HG03457 (cell line): ENCODE results near the gene MLH3.
"Not testable (repeated sequence)": the region's sequence is repeated elsewhere in the genome, so short reads cannot be mapped to it uniquely, and the experiment has no call there.

ENCODE experiments used
- ATAC-seq: cut with Tn5 transposase; IDR thresholded peaks from one replicate; pipeline ENCODE4 v1.9.1; 2021; ENCODE audit warnings: moderate number of reproducible peaks; ENCODE audit not compliant: unreplicated experiment

Gene MLH3

DNA sequence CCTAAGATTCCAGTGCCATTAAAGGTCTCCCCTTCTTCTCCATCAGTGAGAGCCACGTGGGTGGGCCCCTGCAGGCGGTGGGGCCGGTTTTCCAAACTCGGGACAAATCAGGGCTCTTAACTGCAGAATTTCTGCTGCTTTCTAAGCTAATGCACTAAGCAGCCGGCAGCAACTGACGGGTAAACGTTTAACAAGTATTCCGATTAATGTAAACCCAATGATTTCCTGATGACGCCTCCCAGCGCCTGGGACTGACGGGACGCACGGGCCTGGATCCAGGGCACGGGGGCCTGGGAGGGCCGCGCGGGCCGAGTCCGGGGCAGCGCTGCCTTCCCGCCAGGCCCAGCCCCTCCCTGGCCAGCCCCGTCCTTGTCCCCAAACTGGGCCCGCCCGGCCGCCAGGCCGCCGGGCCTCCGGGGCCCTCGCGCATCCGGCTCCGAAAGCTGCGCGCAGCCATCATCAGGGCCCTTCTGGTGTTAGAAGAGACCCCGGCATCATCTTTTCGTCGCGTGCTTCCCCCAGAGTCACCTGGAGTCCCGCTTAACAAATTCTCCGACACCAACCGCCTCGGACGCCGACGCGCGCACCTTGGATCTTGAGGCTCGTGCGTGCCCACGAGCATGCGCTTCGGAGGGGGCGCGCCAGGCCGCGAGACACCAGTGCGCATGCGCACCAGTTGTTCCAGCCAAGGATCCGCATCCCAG is at the start of gene MLH3:
MLH3 (minus strand) TSS at position 616 of the 704 bp plus-strand sequence. CDS start 1,812 bp downstream, outside the sequence.
- peak; percentile 55 for ATAC-seq

DNA sequence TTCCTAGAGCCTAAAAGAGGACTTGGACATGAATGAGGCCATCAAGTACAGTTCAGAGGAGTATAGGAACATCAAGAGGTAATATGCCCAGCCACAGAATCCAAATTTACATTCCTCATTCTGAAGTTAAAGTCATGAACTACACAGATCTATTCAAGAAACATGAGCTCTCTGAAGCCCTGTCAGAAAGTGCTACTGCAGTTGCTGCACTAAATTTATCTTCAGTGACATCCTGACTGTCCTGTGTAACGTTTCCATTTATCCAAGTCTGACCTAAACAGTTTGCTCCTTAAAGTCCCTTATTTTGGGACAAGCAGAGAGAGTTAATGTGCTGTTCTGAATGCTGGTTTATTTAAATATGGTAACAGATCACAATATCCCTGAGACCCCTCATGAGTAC is 47.4 kb upstream of the MLH3 start:
- no peak for ATAC-seq

DNA sequence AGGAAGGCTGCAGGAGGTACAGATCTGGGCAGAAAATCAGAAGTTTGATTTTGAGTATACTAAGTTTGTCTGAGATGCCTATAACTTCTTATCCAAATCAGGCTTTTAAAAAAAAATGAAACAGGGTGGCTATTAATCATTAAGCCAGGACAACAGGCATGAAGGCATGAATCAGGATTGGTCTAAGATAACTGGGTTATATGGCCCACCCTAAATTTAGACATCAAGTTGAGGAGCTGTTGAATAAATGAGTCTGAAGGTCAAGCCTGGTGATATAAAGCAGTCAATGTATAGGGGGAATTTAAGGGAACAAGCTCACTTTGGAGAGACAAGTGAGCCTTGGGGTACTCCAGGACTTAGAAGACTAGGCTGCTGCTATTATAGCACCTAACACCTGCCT is 46.9 kb upstream of the MLH3 start:
- no peak for ATAC-seq

DNA sequence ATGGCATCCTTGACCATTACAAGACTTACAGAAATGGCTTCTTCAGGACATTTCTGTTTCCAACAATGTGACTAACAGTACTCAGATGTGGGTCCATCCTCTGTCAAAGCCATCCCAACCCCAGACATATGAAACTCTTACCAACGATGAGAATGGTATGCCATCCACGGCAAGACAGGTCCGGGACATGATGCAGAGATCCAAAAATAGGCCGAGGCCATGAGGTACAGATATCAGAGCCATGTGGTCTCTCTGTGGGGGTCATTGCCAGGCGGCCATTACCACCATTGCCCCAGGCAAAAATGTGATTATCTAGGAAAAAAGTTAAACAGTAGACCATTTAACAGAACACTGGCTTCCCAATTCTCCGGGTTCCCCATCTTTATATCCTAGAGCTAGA is 45.7 kb upstream of the MLH3 start:
- no peak for ATAC-seq

DNA sequence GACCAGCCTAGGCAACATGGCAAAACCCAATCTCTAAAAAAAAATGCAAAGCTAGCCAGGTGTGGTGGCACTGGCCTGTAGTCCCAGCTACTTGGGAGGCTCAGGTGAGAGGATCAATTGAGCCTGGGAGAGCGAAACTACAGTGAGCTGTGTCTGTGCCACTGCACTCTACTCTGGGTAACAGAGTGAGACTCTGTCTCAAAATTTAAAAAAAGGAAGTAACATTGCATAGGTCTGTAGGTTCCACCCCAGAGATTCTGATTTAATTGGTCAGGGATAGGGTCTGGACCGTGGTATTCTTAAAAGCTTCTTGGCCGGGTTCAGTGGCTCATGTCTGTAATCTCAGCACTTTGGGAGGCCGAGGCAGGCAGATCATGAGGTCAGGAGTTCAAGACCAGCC is 44.4 kb upstream of the MLH3 start:
- ATAC-seq, result no peak

DNA sequence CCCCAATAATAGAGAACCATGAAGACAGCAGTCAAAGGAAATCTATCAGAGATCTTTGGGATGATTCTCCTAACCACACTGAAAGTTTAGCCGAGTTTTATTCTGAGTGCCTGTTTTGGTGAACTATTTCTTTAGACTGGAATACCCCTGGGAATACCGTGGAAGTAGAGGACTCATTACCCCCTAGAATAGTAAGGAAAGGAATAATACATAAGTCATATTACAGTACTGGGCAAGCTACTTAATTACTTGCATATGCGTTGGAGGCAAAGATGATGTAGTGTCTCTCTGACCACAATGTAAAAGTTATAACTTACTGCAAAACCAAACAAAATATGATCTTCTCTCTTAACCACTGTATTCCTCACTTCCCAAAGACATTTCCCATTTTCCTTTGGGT is 43.6 kb upstream of the MLH3 start:
- ATAC-seq, result no peak

DNA sequence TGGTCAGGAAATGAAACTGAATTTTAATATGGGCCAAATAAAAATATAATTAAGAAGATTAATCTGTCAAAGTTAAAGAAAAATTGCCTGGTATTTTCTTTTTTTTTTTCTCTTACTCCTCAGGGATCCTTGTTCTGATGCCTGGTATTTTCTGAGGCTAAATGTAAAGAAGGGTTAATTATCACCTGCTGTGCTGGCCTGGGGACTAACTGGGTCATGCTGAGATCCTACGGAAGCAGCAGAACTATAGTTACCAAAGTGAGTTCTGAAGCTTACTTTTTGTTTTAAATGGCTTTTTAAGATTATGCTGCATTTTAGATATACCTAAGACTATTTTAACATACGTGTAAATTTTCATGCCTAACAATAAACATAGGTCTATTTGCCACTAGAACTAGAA is 41.4 kb upstream of the MLH3 start:
- no peak for ATAC-seq

DNA sequence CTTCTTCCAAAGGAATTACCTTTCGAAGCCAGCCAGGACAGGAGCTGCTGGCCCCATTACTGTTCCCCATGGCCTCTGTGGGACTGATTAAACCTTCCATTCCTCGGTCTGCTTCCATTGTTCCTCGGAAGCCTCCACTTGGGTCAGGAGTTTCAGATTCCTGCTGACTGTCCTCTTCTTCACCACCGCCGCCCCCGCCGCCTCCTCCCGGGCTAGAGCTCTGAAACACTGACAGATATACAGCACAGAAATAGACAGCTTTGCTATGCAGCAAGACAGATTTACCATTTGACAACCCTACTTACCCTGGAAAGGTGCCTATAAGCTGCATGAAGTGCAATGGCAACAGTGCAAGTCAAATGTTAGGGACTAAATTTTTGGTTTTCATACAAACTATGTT is 40.0 kb upstream of the MLH3 start:
- no peak for ATAC-seq

DNA sequence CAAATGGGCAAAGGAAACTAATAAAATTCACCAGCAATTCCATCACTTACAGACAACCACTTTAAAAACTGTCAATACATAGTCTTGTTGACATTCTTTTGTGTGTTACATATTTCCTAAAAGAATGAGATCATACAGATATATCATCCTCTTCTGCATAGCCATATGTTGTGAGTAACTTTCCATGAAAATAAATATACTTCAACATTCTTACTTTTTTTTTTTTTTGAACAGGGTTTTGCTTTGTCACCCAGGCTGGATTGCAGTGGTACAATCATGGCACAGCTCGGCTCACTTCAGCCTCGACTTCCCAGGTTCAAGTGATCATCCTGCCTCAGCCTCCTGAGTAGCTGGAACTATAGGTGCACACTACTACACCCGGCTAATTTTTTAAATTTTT is 39.1 kb upstream of the MLH3 start:
- no peak for ATAC-seq

DNA sequence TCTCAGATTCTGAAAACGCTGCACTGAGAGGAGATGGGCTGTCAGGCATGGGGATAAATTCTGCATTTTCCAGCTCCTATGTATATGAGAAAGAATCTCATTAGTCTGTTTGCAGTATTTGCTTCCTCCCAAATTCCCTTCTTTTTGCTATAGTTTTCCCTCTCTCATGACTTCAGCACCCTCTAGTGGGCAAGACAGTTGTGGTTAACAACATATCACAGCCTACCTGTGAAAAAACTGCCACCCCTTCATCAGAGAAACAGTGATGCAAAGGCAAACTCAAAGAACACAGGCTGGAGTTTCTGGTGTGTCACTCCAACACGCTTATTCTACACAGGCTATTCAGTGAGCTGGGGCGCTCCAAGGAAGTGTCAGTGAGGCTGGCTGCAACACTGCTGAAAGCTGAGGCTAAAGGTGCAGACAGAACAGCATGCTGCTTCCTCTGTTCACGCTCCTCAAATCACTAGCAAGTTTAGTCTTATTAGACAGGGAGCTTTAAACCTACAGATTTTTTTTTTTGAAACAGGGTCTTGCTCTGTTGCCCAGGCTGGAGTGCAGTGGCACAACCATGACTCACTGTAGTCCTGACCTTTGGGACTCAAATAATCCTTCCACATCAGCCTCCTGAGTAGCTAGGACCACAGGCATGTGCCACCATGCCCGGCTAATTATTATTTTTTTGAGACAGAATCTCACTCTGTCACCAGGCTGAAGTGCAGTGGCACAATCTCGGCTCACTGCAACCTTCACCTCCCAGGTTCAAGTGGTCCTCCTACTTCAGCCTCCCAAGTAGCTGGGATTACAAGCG is 37.5 kb upstream of the MLH3 start:
- ATAC-seq, result no peak

DNA sequence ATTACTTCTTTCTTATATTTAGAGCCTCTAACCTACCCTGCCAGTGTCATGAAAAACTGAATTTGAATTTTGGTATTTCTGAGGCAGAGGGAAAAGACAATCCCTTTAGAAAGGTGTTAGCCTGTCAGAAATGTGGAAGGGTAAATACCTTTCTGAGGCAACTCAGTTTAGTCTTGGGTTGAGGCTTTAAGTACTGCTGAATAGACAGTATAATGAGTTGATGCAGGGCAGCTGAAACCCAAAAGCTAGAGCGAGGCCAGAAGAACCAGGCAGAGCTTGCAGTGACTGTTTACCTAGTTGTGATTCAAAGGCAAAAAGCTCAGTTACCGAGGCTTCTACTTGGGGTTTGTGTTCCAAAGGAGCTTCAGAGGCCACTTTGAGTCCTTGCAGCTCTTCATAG is 36.9 kb upstream of the MLH3 start:
- no peak for ATAC-seq

DNA sequence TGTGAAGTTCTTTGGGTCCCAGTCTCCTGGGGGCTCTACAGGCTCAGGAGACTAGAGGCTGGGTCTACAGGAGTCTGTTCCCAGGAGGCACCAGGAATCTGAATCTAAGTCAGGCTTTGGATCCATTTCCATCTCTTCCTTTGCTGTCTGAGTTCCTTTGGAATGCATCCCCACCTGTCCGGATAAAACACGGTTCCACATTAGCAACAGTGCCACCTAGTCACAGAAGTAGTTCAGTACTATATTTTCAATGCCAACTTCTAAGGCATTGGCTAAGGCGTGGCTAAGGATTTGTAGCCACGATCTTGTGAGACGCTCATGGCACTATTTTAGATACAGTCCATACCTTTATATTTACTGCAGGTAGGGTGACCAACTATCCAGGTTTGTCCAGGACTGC is 33.2 kb upstream of the MLH3 start:
- ATAC-seq, result no peak

DNA sequence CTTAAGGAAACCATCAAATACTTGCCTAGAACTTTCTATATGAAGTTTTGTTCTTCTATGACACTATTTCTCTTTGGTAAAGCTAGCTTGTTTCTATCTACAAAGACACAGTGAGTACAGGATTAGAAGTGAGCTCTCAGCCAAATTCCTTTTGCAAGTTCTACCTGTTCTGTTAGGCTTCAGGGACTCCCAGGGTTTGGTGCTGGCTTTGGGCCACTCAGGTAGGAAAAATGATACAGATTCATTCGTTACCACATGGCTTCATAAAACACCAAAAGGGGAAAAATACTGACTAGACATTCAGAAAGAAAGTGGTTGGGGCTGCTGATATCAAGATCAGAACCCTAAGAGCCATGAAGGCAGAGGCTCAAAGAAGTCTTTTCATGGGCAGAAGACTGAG is 32.0 kb upstream of the MLH3 start:
- ATAC-seq, result no peak

DNA sequence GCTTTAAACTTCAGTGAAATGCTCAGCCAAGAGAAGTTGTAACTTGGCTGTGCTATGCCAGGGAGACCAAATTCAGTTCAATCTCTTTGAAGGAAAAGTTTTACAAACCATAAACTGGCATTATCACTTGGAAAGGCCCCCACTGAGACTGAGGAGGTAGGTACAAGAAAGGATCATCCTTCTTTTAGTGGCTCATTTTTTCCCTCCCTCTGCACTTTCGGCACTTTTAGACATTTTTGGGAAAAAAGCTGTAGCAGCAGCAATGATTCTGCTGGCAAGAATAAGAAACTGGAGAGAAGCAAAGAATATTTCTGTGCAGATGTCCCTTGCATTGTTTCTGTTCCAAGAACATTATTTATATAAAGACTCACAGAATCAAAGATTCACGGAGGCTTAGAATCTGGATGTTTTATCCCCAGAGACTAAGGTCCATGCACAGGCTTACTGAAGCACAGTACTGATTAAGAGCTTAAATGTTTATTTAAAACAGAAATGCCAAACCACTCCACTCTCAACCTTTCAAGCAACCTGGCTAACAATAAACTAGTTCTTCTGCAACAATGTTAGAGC is 30.5 kb upstream of the MLH3 start:
- no peak for ATAC-seq

DNA sequence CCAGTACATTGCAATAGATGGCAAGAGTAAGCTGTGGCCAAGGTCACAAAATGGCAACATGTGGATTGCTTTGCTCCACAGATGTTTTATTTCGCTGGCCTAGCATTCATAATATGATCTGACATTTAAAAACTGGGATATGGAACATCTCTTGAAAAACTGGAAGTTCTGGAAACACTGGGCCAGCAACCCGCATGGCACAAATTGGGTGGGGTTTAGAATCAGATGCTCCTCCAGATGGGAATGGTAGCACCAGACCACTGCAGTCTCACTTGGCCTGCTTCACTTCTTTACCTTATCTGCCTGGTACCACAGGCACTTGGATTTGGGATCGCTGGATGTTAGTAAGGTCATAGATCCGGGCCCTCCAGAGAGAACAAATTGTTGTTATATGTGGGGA is 28.3 kb upstream of the MLH3 start:
- no peak for ATAC-seq

DNA sequence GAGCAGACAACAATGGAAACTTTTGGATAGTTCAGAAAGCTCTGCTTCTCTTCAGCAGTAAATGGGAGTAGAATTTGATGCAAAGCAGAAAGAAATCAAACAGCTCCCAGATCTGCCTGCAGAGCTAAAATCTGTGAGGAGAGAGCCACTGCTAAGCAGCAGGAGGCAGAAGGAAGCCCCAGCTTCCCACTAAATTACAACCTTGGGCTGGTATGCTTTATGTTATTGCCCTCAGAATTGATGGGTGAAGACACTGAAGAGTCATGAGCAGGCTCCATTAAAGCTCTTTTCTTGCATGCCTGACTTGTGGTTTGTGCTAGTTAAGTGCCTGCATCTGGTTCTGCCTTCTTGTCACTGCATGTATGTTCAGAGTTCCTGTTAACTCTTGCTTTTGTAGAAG is 26.5 kb upstream of the MLH3 start:
- no peak for ATAC-seq

DNA sequence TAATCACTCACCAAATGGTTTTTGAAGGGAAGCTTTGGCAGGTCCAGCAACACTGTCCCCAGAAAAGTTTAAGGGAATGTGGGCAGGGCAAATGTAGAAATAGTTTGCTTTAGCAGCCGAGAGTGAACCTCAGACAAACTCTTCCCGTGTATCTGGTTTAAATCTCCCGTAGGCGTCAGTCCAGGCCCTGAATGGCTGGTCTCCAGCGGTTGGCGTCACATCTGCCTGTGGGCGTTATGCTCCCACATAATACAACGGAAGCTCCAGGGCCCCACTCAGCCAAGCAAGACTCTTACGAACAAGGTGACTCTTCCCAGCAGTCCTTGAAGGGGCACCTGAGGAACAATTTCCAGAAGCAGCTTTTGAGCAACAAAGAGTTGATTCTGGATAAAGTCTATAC is 19.1 kb upstream of the MLH3 start:
- ATAC-seq, result no peak

DNA sequence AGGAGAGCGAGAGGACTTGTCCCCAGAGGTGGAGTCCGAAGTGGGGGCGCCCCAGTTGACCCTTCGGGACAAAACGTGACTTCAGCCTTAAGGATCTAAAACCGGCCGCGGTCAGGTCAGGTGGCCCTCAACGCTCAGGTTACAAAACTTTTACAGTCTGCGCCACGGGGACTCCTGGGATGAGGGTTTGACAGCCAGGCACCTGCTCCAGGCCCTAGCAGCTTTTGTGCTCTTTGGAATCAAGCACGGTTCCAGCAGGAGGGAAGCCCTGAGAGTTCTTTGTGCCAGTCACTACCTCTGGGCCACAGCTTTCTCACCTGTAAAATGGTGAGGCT is 18.5 kb upstream of the MLH3 start:
- ATAC-seq, result no peak

DNA sequence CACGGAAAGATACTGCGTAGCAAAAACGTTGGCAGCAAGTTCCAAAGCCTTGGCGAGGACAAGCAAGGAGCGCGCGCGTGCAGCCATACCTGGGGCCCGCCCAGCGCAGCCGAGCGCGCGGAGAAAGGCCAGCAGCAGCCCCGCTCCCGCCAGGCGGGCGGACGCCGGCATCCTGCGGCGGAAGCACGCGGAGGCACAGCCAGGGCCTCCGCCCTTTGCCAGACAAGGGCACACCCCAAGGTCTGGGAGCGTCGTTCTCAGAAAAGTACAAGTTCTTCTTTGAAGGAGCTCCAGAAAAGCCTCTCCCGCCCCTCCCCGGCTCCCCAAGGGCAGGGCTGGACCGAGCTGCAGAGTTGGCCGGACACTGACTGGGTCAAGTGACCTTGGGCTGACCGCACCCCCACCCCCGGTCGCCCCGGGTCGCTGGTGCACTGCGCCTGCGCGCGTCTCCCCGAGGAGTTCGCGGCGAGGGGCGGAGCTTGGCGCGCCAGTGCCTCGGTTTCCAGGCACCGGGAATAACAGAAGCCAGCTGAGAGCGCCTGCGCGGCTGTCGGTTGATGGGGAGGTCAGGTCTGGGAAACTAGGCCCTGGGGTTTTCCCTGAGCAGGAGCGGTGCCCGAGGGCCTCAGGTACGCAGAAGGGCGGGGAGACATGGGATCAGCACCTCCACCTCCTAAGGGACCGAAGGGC is 18.0 kb upstream of the MLH3 start, which contains the start of gene ZC2HC1C:
ZC2HC1C (plus strand) TSS at position 521 of the 690 bp plus-strand sequence. CDS start 933 bp downstream, outside the sequence.
- ATAC-seq, result peak; percentile 48

DNA sequence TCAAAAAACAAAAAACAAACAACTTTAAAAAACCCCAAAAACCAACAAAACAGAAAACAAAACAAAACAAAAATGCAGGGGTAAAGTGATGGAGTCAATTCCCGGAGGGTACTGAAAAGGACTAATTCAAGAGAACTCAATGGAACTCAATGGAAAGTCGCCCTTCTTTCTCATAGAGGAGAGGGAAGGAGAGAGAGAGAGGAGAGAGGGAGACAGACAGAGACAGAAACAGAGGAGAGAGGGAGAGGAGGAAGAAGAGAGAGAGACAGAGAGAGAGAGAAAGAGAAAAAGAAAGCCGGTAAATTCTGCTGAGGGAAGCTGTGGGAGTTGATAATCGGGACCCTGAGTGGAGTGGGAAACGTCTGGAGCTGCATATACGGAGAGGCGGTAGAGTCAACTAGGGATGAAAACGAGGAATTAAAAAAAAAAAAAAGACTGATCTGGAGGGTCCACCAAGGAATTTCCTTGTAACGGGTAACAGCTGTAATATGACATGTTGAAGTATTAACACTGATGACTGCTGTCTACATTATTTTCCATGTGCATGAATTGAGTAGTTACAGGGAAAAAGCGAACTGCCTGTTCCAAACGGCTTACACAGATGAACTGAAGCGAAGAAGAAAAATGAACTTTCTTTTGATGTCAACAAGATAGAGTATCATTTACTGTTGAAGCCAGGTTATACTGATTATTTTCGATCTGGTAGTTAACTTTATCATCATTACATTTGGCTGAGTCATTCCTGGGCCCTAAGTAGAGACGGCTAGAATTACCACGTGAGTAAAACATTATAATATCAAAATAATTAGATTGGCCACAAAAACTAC is 17.2 kb upstream of the MLH3 start:
- no peak for ATAC-seq

DNA sequence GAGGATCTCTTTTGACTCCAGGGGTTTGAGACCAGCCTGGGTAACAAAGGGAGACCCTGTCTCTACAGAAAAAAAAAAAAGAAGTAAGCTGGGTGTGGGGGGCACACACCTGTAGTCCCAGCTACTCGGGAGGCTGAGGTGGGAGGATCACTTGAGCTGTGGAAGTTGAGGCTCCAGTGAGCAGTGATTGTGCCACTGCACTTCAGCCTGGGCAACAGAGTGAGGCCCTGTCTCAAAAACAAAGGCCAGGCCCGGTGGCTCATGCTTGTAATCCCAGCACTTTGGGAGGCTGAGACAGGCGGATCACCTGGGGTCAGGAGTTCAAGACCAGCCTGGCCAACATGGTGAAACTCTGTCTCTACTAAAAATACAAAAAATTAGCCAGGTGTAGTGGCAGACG is 16.5 kb upstream of the MLH3 start:
- ATAC-seq, result not testable (repeated sequence)
